Gastrocnemius medialis (tissue), 4 donors: ENCODE results near the gene ACAA2.

Experiments
- CTCF ChIP-seq, 5 experiments: fragments of 450-650 bp in 3 of 5; fragments of 200-600 bp in 2 of 5; sonication (generic) in 2 of 5; IDR thresholded peaks in 4 of 5; conservative IDR thresholded peaks in 1 of 5; 1 replicate in 4 of 5; 2 replicates in 1 of 5; pipeline ENCODE4 v1.5.1; 2016 to 2019; ENCODE audit warnings: antibody characterized with exemption in 5 of 5, mild to moderate bottlenecking in 3 of 5, moderate library complexity in 3 of 5
- POLR2A ChIP-seq, 2 donors: fragments of 450-650 bp; IDR thresholded peaks; one replicate each; pipeline ENCODE4 v1.6.1; 2017; ENCODE audit warnings: antibody characterized with exemption in 2 of 2, mild to moderate bottlenecking in 2 of 2, moderate library complexity in 2 of 2

GRCh38 chr18:49846361-49846662, 33.0 kb upstream of the ACAA2 start:
- TF ChIP-seq CTCF (IDR thresholded peaks at IDR 0.05 in 4 of 5, conservative IDR thresholded peaks at IDR 0.05 in 1 of 5), result no peak
- no peak for TF ChIP-seq POLR2A (IDR thresholded peaks at IDR 0.05)
